Activated CD8-positive, alpha-beta memory T cell treated with anti-CD3 and anti-CD28 coated beads for 36 hours (primary cell): ENCODE data around the gene UMOD. TPM values are rescaled to one million over a fixed set of nuclear protein-coding genes. Genes with fewer than 3 reads are reported as not detected.

Source experiments
- CTCF ChIA-PET: fragments of 350-600 bp; sonication (Branson Sonifier 250); formaldehyde crosslinking; loops from one replicate; lab custom pipeline; 2021; ENCODE audit warnings: antibody characterized with exemption; lab: Charles Lee
- POLR2A ChIA-PET: fragments of 350-600 bp; sonication (Branson Sonifier 250); formaldehyde crosslinking; loops from one replicate; lab custom pipeline; 2021; ENCODE audit warnings: antibody characterized with exemption; lab: Charles Lee
- total RNA-seq, 2 experiments: library from RNA; stranded (reverse); gene quantifications; one replicate each; pipeline ENCODE4 v1.2.3, GENCODE V29; 2021

UMOD gene
- total RNA-seq, 2 experiments from 2014 or later = not detected

DNA sequence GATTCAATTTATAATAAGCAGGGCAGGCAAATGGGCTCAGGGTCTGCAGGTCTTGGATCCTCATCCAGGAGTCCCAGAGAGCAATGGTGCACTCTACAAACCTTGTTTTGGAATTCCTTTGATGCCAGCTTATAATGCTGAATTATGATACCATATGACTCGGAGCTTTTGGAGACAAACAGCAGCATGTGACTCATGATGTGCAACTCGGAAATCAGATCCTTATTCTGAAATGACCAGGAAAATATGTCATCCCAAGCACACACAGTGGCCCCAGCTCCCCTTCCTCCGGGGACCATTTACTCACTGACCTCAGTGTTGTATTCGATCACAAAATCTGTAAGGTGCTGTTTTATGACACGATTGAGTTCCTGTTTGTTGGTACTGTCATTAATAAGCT is 20.2 kb upstream of the UMOD start:
- CTCF ChIA-PET = no interaction called here
- POLR2A ChIA-PET = no interaction called here

DNA sequence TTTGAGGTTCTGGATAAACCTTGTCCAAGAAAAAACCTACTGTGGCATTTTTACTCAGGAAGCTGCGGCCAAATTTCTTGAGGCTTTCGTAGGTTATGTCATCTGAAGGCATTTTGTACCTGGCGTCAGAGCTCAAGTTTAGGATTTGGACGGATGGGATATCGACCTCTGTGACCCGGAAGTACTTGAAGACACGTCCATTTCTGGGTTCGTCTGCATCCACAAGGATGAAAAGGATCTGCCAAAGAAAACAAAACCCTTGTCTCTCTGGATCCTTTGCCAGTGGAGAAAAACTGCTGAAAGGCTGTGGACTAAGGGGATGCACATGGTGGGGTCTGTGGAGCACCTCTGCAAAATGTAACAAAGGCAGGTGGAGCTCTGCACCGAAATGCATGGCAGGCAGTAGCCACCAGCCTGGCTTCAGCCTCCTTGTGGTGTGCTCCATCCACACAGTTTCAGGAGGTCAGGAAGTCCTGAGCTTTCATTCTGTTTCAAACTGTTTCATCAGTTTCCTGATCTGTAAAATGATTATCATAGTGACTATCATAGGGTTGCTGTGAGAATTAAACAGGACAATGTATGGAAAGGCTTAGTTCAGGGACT is 17.0 kb upstream of the UMOD start:
- ChIA-PET POLR2A (no interaction called here), CTCF (no interaction called here)

DNA sequence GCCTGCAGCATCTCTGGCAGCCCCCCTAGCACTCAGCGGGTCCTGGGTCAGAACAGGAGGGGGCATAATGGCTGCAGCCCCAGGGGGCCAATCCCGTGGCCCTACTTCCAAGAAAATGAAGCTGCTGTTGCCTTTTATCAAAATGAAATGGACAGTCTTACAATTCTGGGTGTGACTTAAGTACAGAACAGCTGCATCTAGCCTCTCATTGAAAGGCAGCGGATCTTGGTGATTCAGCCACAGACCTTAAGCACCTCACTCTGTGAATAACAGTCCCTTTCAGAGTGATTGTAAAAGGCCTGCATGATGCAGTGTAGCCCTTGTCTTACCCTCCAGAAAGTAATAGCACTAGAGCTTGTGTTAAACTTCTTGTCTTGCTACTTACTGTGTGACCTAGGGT is 11.5 kb upstream of the UMOD start:
- ChIA-PET POLR2A (no interaction called here), CTCF (no interaction called here)

DNA sequence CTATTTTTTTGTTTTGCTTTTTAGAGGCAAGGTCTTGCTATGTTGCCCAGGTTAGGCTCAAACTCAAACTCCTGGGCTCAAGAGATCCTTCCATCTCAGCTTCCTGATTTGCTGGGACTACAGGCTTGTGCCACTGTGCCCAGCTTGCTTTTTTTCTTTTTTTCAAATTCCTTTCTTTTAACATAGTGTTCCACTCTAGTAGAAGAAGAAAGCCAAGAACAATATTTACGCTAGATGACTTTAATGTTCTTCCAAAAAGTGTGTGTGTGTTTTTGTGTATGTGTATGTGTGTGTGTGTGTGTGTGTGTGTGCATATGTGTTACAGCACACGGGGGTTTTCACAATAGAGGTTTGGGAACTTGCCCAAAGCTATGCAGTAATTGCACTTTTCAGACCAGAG is 10.7 kb upstream of the UMOD start:
- ChIA-PET CTCF (no interaction called here), POLR2A (no interaction called here)

DNA sequence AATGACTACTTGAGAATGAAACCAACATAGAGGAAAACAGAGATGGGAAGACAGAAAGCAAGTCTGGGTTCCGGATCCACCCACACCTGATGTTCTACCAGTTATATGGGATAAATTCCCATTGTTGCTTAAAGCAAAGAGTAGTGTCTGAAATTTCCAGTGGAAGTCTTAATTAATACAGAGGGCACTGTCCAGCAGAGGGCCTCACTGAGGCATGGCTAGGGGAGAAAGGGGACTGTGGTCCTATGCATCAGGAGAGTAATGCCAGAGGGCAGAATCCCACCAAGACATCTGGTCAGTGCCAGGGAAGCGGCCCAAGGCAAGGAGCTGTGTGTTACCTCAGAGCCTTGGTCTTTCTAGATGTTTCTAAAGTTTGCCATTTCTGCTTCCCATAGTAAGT is 7.5 kb upstream of the UMOD start:
- ChIA-PET POLR2A (no interaction called here), CTCF (no interaction called here)

DNA sequence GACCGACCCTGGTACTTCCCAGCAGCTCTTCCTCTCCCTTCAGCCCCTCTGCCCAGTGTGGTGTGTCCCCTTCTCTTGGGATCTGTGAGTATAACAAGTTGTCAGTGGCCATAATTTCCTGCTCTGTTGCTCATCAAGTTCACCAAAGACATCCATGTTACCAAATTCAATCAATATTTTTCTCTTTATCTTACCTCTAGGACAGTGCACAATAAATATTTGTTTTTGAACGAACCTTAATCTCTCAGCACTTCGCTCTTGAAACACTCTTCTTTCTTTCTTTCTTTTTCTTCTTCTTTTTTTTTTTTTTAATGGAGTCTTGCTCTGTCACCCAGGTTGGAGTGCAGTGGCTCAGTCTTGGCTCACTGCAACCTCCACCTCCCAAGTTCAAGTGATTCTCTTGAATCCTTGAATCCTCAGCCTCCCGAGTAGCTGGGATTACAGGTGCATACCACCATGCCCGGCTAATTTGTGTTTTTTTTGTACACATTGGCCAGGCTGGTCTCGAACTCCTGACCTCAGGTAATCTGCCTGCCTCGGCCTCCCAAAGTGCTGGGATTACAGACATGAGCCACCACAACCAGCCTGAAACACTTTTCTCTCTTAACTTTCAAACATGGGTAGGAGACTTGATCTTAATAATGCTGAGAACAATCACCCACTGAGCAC is 2.7 kb upstream of the UMOD start:
- ChIA-PET POLR2A (no interaction called here), CTCF (no interaction called here)

DNA sequence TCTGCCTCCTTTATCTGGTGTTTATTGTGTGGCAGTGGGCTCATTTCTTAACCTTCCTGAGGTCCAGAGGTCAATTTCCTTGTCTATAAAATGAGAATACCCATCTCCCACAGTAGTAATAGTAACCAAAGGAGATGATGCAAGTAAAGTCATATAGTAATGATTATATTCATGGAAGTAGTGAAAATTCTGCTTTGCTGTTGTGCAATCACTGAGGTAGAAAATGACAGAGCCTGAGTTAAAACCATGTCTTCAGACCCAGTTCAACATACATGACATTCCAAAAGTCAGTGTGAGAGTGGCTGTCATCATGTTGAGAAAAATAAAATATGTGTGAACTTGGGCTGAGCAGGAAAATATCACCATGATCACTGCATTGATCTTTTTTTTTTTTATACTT is 864 bp upstream of the UMOD start:
- CTCF ChIA-PET = no interaction called here
- POLR2A ChIA-PET = no interaction called here

DNA sequence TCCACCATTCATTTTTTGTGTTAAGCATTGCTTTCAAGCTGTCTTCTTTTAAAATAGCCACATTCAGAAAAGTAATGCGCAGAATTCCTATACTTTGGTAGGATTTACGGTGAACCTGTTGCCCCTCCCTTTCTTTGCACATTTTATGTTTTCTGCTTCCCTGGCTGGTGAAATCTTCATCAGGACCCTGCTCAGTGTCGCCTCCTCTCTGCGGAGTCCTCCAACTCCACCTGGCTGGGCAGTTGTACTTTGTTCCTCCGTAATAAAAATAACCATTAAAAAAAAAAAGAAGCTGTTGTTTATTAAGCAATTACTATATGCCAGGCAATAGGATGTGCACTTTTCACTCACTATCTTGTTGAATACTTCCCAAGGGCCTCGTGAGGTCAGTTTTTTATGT is 2.9 kb downstream of the UMOD start:
- POLR2A ChIA-PET = no interaction called here
- CTCF ChIA-PET = no interaction called here

DNA sequence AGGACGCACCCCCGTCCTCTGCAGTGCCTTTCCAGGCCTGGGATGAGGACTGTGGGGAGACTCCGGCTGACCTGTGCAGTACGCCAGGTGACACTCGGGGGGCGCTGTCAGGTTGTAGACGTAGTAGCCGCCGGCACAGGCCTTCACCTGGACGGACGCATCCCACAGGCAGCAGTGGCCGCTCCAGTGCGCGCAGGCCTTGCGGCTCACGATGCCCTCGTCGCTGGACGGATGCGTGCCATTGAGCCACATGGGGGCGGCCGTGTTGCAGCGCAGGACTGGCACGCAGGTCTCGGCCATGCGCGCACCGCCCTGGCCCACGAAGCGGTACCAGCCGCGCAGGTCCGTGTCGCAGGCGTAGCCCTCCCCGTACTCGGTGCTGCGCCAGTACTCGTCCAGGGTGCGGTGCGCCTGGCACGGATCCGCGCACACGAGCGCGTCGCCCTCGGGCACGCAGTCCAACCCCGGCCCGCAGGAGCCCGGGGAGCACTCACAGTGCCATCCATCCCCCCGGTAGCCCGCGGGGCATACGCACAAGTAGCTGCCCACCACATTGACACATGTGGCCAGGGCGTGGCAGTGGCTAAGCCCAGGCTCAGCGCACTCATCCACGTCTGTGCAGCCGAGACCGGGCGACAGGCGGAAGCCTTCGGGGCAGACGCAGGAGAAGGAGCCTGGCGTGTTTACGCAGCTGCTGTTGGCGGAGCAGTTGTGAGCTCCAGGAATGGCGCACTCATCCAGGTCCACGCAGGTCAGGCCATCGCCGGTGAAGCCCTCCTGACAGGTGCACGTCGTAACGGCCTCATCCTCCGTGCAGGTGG is 3.9 kb downstream of the UMOD start:
- CTCF ChIA-PET = no interaction called here
- POLR2A ChIA-PET = no interaction called here

DNA sequence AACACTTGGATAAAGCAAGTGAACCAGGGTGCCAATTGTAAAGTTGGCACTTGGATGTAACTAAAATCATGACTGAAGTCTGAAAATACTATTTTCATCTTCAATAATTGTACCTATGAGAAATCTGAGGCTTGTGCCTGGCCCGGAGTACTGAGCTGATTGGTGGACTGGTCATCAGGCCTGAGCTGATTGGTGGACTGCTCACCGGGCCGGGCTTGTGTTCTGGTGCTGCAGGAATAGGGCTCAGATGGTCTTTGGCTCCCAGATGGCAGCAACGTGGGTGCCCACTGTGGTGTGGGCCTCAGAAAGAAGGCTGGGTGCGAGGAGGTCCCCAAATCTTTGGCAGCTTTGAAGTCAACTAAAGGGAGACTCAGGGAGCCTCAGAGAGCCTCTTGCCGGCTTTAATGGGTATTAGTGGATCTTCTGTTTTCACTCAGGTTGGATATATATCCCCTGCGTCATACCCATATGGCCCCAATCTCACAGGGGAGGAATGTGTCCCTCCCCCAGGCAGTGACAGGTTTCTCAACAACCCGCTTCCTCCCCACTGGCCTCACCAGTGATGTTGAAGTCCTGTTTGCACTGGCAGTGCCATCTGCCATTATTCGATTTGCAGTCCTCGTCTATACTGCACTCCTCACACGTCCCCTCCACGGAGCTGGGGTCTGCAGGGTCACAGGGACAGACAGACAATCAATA is 4.7 kb downstream of the UMOD start:
- POLR2A ChIA-PET = no interaction called here
- CTCF ChIA-PET = no interaction called here

DNA sequence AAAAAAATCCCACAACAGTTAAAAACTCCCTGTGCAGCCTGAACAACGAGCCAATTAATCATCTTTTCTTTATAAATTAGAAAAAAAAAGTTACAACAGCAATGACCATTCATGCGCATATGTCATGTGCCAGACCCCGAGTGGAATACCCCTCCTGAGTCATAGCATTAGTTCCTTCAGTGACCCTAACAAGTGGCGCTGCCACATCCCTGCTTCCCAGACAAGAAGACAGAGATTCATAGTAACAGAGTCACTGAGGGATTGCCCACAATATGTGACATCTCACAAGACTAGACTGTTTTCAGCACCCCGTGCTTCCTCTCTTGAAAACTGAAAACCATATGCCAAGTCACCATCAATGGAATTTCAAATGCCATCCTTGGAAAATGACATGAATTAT is 7.9 kb downstream of the UMOD start:
- CTCF ChIA-PET = no interaction called here
- POLR2A ChIA-PET = no interaction called here

DNA sequence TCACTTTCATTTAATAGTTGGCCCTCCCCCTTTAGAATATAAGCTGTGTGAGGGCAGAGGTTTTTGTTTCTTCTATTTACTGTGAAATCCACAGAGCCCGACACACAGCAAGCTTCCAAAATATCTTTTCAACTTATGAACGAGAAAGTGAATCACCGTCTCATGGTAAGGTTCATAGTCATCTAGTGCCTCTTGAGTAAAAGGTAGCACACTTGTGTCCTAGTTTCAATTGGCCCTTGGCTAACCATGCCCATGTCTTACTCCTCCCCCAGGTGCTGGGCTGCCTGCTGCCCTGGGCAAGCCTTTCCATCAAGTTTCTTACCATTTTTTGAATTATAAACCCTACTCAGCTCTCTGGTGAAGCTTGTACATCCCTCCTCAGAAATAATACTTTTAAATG is 12.8 kb downstream of the UMOD start:
- POLR2A ChIA-PET = no interaction called here

DNA sequence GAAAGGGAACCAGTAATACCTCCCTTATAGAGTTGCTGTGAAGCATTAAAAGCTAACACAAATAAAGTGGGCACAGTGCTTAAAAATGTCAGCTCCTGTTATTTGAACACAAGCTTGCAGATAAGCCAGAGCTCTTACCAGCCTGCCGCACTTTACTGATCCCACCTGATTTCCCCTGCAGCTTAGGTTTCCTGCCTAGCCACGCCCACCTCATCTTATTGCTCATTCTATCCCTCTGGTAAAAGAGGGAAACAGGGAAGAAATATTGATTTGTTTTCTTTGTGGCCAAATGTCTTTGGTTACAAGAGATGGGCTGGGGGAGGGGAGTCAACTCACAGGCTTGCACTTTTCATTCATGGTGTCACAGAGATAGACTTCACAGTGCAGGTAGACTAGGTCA is 15.6 kb downstream of the UMOD start:
- POLR2A ChIA-PET = no interaction called here
- CTCF ChIA-PET = interaction anchor here (0.6 kb wide), 1 partner anchor 918 kb away, joined by 5 read pairs; no protein-coding TSS in a partner anchor

More for the DNA sequence above, 12.8 kb downstream of the UMOD start:
- CTCF ChIA-PET = interaction anchor here (1.5 kb wide), 1 partner anchor 432 kb away, joined by 3 read pairs; no protein-coding TSS in a partner anchor

DNA sequence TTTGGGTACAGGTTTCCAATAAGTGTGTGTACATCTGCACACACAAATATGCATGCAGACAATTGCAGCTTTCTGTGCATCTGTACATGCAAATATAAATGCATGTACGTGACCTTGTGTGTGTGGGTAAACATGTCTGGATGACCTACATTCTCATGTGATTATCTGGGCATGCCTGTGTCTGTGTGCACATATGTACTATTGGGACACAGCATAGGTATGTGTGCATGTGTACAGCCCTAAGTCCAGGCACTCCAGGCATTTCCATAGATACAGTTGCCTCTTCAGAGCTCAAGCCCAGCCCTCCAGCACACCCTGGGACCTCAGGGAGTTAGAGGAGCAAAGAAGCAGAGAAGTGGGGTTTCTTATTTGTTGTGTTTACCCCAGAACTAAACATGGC is 18.1 kb downstream of the UMOD start:
- ChIA-PET CTCF (no interaction called here), POLR2A (no interaction called here)

DNA sequence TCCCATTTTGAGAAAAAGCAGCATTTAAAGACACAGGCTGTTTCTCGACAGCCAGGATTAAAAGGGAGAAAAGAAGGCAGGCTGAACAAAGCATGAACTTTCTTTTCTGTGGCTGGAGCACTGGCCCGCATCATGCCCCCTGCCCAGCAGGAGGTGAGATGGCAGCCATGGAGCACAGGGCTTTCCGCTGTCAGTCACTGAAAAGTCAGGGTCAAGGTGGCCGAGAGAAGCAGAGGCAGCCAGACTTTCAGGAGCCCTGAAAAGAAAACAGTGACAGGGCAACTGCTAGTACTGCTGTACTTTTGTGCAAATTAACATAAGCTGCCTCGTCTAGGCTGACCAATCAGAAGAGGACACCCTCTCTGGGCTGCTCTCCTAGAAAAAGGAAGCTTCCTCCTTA is 19.4 kb downstream of the UMOD start:
- POLR2A ChIA-PET = no interaction called here

DNA sequence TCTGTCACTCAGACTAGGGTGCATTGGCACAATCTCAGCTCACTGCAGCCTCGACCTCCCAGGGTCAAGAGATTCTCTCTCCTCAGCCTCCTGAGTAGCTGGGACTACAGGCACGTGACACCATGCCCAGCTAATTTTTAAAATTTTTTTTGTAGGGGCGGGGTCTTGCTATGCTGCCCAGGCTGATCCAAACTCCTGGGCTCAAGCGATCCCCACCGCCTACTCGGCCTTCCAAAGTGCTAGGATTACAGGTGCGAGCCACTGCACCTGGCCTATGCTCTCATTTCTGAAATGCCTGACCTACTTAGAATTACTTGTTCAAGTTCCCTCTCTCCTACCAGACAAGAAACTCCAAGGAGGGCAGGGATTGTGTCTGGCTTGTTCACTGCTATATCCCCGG is 20.1 kb downstream of the UMOD start:
- ChIA-PET CTCF (no interaction called here), POLR2A (no interaction called here)

More for the DNA sequence above, 19.4 kb downstream of the UMOD start:
- CTCF ChIA-PET = no interaction called here

DNA sequence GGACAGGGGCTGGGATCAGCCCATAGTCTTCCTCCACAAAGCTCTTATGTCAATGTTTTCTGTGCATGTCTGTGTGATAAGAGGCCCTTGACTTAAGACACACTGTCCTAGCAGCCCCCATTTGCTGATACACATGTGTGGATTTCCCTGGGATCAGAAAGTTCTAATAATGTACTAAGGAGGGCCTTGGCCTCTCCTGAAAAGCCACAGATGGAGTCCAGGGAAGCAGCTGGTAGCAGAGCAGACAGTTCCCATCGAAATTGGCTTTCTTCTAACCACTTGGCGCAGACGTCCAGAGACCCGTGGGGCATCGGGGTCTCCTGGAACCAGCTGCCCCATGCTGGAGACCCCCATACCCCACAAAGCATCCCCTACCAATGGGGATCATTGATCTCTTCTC is 20.9 kb downstream of the UMOD start:
- POLR2A ChIA-PET = no interaction called here
- CTCF ChIA-PET = interaction anchor here (0.6 kb wide), 1 partner anchor 31 kb away, joined by 3 read pairs; no protein-coding TSS in a partner anchor

DNA sequence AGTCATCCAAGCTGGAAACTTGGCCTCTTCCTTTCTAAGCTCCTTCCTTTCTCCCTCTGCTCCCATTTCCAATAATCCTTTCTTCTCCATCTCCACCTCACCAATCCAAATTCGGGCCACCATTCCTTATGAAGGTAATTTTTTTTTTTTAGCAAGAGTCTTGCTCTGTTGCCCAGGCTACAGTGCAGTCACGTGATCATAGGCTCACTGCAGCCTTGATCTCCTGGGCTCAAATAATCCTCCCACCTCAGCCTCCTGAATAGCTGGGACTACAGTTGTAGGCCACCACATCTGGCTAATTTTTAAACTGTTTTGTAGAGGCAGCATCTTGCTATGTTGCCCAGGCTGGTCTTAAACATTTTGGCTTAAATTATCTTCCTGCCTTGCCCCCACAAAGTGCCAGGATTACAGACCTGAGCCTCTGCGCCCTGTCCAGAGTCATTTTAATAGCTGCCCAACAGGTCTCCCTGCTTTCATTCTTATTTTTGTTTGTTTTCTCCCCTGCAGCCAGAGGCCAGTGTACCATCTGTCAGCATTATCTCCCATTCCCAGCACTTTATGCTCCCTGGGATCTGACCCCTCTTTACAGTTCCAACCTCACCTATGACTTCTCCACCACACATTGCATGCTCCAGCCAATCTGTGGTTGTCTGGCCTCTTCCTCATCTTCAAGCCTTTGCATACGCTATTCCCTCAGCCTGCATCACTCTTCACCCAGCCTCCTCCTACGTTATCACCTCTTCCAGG is 22.9 kb downstream of the UMOD start:
- POLR2A ChIA-PET = no interaction called here
- CTCF ChIA-PET = no interaction called here

DNA sequence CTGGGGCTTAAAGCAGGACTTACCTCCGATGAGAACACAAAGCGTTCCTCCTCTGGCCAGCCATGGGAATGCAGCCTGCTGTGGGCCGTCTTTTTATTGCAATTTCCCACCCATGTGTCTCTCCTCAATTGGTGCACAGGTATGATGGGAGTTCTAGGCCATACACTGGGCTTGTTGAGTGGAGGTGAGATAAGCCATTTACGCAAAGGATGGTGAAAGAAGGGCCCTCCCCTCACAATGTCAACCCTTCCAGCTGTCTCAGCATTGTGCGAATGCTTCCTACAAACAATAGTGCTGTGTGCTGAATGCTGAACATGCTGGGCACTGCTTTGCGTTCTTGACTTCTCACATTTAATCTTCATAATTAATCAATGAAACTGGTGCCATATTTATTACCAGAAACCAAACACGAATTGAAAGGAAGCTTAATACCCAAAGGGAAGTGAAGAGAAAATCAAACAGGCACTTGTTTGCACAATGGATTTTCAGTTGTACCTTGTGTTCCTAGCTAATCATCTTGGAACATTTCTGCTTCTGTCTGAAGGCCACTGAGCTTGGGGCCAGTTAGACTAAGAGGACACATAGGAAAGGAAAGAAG is 25.0 kb downstream of the UMOD start, which contains the start of gene GP2:
GP2 (minus strand) TSS at position 70 of the 598 bp plus-strand sequence. CDS start 1,082 bp downstream, outside the sequence.
- ChIA-PET POLR2A (no interaction called here), CTCF (no interaction called here)
